ENCODE data around the gene NAALADL2.

The NAALADL2 gene

GRCh38 chr3:175692256-175692655 lies 833.1 kb downstream of the NAALADL2 start:
- no peak for DNase-seq (ENCODE audit: low spot score)

DNA sequence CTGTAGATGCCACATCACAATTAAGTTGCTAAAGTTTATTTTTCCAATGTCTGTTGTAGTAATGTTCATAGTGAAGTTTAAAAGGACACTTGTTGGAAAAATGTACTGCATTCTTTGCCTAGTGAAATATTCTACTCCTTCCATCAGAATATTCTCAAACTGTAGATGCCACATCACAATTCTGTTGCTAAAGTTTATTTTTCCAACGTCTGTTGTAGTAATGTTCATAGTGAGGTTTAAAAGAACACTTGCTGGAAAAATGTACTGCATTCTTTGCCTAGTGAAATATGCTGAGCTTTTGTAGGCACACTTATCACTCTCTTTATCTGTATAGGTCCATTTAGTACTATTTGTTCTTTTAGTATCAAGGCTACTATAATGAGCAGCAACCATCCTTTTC lies 836.1 kb downstream of the NAALADL2 start:
- no peak for DNase-seq (ENCODE audit: low spot score)

- no peak for DNase-seq (ENCODE audit: low spot score)
Observed at GRCh38 chr3:175702956-175703355, 843.8 kb downstream of the NAALADL2 start.

DNA sequence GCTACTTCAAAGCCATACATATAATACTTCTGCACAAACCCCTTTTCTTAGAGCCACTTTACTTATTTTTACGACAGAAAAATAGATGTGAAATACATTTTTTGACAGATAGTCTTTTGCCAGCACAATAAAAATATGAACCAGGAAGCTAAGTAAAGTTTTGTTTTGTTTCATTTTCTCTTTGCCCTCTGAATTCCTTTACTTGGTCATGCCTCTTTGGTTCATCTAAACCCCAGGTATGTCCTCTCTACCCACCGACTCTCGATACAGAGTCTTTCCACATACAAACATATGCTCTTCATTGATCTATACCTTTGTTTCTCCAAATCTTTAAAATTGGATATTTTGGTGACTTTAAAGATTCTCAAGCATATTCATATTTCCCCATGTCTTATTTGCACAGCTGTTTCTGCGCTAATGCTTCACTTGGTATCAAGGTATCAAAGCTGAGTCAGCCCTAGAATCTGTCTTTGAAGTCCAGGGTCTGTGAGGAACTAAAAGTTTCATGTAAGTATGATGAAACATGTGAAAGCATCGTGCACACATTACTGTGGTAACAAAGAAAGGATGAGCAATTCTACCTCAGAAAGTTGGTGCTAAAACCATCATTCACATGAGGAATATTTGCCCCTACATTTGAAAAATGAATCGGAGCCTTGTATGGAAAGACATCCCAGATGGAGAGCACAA lies 845.4 kb downstream of the NAALADL2 start:
- DNase-seq (ENCODE audit: low spot score) = no peak

GRCh38 chr3:175713268-175713667 lies 854.1 kb downstream of the NAALADL2 start:
- DNase-seq (ENCODE audit: low spot score) = no peak

GRCh38 chr3:175716446-175716845 lies 857.3 kb downstream of the NAALADL2 start:
- DNase-seq (ENCODE audit: low spot score) = no peak

GRCh38 chr3:175726228-175726627 lies 867.1 kb downstream of the NAALADL2 start:
- no peak for DNase-seq (ENCODE audit: low spot score)

GRCh38 chr3:175728566-175728965 lies 869.4 kb downstream of the NAALADL2 start:
- DNase-seq (ENCODE audit: low spot score) = no peak

DNA sequence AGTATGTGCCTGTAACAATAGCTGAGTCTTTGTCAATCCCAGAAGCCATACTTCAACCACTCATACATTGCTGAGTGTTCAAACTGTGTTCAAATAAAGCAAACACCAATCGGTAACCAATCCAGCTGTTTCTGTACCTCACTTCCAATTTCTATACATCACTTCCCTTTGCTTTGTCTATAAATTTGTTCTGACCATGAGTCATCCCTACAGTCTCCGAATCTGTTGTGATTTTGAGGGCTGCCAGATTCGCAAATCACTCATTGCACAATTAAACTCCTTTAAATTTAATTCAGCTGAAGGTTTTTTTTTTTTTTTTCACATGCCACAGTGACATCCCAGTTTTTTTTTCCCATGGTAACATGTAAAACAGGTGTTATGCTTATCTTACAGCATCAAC lies 870.3 kb downstream of the NAALADL2 start:
- no peak for DNase-seq (ENCODE audit: low spot score)

- DNase-seq (ENCODE audit: low spot score) = no peak
Observed at GRCh38 chr3:175731543-175731942, 872.4 kb downstream of the NAALADL2 start.

DNA sequence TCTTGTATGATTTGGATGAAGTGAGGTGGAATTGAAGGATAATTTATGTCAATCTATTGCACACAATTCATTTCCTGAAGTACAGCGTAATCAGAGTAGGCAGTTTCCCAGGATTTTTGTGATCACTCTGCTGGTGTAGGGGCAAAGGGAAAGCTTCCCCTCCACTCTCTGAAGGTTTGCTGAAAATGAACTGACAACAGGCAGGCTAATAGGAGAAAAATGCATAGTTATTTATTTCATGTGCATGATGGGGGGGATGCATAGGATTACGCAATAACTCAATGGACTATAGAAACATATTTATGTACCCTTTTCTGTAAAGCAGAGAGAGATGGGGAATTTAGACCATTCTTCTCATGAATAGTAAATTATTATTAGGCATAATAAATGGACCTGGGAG lies 872.9 kb downstream of the NAALADL2 start:
- no peak for DNase-seq (ENCODE audit: low spot score)

GRCh38 chr3:175735866-175736265 lies 876.7 kb downstream of the NAALADL2 start:
- no peak for DNase-seq (ENCODE audit: low spot score)

GRCh38 chr3:175737646-175738572 lies 878.8 kb downstream of the NAALADL2 start:
- DNase-seq (ENCODE audit: low spot score) = no peak

DNA sequence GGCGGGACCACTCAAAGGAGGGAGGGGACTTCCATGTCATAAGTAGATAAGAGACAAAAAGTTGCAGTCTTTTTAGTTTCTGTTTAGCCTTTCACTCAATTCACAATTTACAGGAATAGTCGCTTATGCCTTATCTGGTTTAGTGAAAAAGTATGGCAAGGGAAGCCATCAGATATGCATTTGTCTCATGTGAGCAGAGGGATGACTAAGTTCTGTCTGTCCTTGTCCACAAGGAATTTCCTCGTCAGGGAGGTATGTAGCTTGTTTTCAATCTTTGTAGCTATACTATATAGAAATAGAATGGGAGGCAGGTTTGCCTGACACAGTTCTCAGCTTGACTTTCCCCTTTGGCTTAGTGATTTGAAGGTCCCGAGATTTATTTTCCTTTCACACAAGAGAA lies 882.8 kb downstream of the NAALADL2 start:
- no peak for DNase-seq (ENCODE audit: low spot score)

- DNase-seq (ENCODE audit: low spot score) = no peak
Observed at GRCh38 chr3:175743733-175744400, 884.7 kb downstream of the NAALADL2 start.

- no peak for DNase-seq (ENCODE audit: low spot score)
Observed at GRCh38 chr3:175746308-175746707, 887.2 kb downstream of the NAALADL2 start.

- no peak for DNase-seq (ENCODE audit: low spot score)
Observed at GRCh38 chr3:175748087-175748730, 889.1 kb downstream of the NAALADL2 start.

- DNase-seq (ENCODE audit: low spot score) = no peak
Observed at GRCh38 chr3:175749981-175750380, 890.8 kb downstream of the NAALADL2 start.

DNA sequence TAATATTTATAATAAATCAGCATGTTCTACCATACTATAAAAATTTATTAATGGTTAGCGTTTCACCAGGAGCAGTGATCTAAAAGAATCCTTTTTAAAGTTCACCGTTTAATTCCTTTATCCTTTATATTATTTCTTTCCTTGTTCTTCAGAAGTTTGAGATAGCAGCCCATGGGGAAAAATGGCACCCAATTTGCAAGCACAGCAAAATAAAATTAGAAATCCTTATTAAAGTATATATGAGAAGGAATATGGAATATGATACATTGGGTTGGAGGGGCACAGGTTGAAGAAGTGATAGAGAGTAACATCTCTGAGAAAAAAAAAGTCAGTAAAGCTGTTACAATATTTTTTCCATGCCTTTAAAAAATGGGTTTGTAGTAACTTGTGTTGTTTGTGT lies 892.0 kb downstream of the NAALADL2 start:
- DNase-seq (ENCODE audit: low spot score) = no peak

GRCh38 chr3:175763948-175764347 lies 904.8 kb downstream of the NAALADL2 start:
- no peak for DNase-seq (ENCODE audit: low spot score)

DNA sequence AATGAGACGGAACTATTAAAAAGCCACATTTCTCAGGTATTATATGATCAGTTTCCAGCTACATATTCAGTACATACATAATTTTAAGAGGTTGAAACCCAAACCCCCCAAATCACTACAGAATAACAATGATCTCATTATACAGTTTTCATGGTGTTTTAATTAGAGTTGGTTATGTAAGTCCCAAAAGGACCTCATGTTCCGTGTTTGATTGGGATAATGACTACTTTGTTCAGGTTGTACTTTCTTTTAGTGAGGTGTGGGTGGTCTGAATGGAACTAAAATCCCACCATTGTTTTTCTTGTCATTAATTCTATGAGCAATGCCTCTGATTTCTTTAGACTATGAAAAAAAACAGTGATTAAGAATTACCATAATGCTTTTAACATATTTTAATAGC lies 905.6 kb downstream of the NAALADL2 start:
- DNase-seq (ENCODE audit: low spot score) = no peak

- DNase-seq (ENCODE audit: low spot score) = no peak
Observed at GRCh38 chr3:175770426-175770825, 911.3 kb downstream of the NAALADL2 start.
